ENCODE results near the gene C17orf75.

The C17orf75 gene

DNA sequence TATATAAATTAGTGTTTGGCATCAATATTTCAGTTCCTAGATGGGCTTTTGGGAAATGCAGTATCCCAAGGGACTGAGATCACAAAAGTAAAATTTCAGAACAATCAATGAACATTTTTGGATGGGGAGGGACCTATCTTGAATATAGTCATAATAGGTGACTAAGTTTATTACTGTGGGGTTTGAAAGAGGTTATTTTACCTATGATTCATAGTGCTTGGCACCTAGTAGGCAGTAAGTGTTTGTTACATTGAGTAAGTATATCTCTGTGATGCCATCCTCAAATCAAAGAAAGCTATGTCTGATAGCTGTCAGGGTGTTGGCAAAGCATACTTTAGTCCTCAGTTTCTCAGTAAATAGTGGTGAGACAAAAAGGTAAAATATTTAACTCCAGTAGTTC lies 44.9 kb upstream of the C17orf75 start:
- Histone ChIP-seq H3F3A (ENCODE audit: low read depth) (peaks cover 7% of the 10 kb centered on the region; the same call in 1 of the 2 replicates), H3K4me1 (ENCODE audit: insufficient read depth, low read length, poor library complexity, severe bottlenecking) (no peaks in the 10 kb centered on the region), H2AFZ (ENCODE audit: low read length) (no peak overlapping the region), H3K9me2 (replicated peaks; ENCODE audit: low read depth, low read length) (no peaks in the 10 kb centered on the region), H4K20me1 (ENCODE audit: insufficient read depth, low read length, poor library complexity, severe bottlenecking) (peaks cover 7% of the 10 kb centered on the region), H3K4me3 (ENCODE audit: low read length, poor library complexity, severe bottlenecking) (no peak overlapping the region), H3K27me3 (ENCODE audit: insufficient read depth, low read length, poor library complexity, severe bottlenecking) (no peaks in the 10 kb centered on the region), H3K9me3 (ENCODE audit: insufficient read depth, low read depth, low read length) (no peaks in the 10 kb centered on the region), H3K9ac (ENCODE audit: low read depth, low read length, poor library complexity, severe bottlenecking) (no peak overlapping the region), H3K4me2 (ENCODE audit: low read depth, low read length, poor library complexity, severe bottlenecking) (no peak overlapping the region), H3K36me3 (ENCODE audit: insufficient read depth, low read length) (peaks cover 16% of the 10 kb centered on the region; the same call in 1 of the 2 replicates), H3K79me2 (ENCODE audit: insufficient read depth, low read length) (no peaks in the 10 kb centered on the region)
- TF ChIP-seq CTCF (conservative IDR thresholded peaks at IDR 0.05; ENCODE audit: low read length) (no peak), EZH2phosphoT487 (IDR thresholded peaks at IDR 0.05; ENCODE audit: borderline replicate concordance) (no peak)

DNA sequence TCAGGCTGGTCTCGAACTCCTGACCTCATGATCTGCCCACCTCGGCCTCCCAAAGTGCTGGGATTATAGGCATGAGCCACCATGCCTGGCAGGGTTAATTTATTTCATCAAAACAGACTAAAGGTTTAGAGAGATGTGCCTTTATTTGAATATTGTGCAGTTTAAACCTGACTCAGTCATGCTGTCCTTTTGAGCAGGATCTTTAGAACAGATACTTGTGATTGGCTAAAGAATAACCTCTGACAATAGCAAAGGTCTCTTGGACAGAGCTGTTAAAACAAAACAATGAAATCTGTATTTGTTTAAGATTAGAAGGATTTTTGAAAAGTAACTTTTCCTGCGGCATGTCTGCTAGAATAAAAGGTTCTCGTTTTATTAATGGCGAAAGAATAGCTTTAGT lies 44.0 kb upstream of the C17orf75 start:
- Histone ChIP-seq H3F3A (ENCODE audit: low read depth) (peaks cover 7% of the 10 kb centered on the region; the same call in 1 of the 2 replicates), H4K20me1 (ENCODE audit: insufficient read depth, low read length, poor library complexity, severe bottlenecking) (peaks cover 12% of the 10 kb centered on the region), H3K36me3 (ENCODE audit: insufficient read depth, low read length) (peaks cover 23% of the 10 kb centered on the region; the same call in 1 of the 2 replicates)

GRCh38 chr17:32385121-32385520 lies 43.1 kb upstream of the C17orf75 start:
- TF ChIP-seq EZH2phosphoT487 (IDR thresholded peaks at IDR 0.05; ENCODE audit: borderline replicate concordance) = no peak
- TF ChIP-seq CTCF (conservative IDR thresholded peaks at IDR 0.05; ENCODE audit: low read length) = no peak
- H4K20me1 ChIP-seq (ENCODE audit: insufficient read depth, low read length, poor library complexity, severe bottlenecking) = peaks cover 14% of the 10 kb centered on the region

More for the DNA sequence above, 44.0 kb upstream of the C17orf75 start:
- Histone ChIP-seq H3K4me2 (ENCODE audit: low read depth, low read length, poor library complexity, severe bottlenecking) (no peak overlapping the region), H3K27me3 (ENCODE audit: insufficient read depth, low read length, poor library complexity, severe bottlenecking) (no peaks in the 10 kb centered on the region), H3K79me2 (ENCODE audit: insufficient read depth, low read length) (no peaks in the 10 kb centered on the region), H3K9ac (ENCODE audit: low read depth, low read length, poor library complexity, severe bottlenecking) (no peak overlapping the region), H2AFZ (ENCODE audit: low read length) (no peak overlapping the region), H3K4me1 (ENCODE audit: insufficient read depth, low read length, poor library complexity, severe bottlenecking) (no peaks in the 10 kb centered on the region), H3K9me3 (ENCODE audit: insufficient read depth, low read depth, low read length) (no peaks in the 10 kb centered on the region), H3K4me3 (ENCODE audit: low read length, poor library complexity, severe bottlenecking) (no peak overlapping the region), H3K9me2 (replicated peaks; ENCODE audit: low read depth, low read length) (no peaks in the 10 kb centered on the region)
- no peak for TF ChIP-seq EZH2phosphoT487 (IDR thresholded peaks at IDR 0.05; ENCODE audit: borderline replicate concordance)

GRCh38 chr17:32383926-32384434 lies 42.0 kb upstream of the C17orf75 start:
- H3K4me1 ChIP-seq (ENCODE audit: insufficient read depth, low read length, poor library complexity, severe bottlenecking) = no peaks in the 10 kb centered on the region
- H3K36me3 ChIP-seq (ENCODE audit: insufficient read depth, low read length) = peaks cover 41% of the 10 kb centered on the region; the same call in 1 of the 2 replicates

More at GRCh38 chr17:32385121-32385520, 43.1 kb upstream of the C17orf75 start:
- H3K27me3 ChIP-seq (ENCODE audit: insufficient read depth, low read length, poor library complexity, severe bottlenecking) = no peaks in the 10 kb centered on the region
- no peaks in the 10 kb centered on the region for H3K9me2 ChIP-seq (replicated peaks; ENCODE audit: low read depth, low read length)
- H3K9me3 ChIP-seq (ENCODE audit: insufficient read depth, low read depth, low read length) = no peaks in the 10 kb centered on the region
- peaks cover 7% of the 10 kb centered on the region; the same call in 1 of the 2 replicates for H3F3A ChIP-seq (ENCODE audit: low read depth)
- no peak overlapping the region for H3K4me2 ChIP-seq (ENCODE audit: low read depth, low read length, poor library complexity, severe bottlenecking)
- H3K79me2 ChIP-seq (ENCODE audit: insufficient read depth, low read length) = no peaks in the 10 kb centered on the region
- no peak overlapping the region for H3K4me3 ChIP-seq (ENCODE audit: low read length, poor library complexity, severe bottlenecking)
- H2AFZ ChIP-seq (ENCODE audit: low read length) = no peak overlapping the region
- H3K36me3 ChIP-seq (ENCODE audit: insufficient read depth, low read length) = peaks cover 31% of the 10 kb centered on the region; the same call in 1 of the 2 replicates
- H3K9ac ChIP-seq (ENCODE audit: low read depth, low read length, poor library complexity, severe bottlenecking) = no peak overlapping the region
- H3K4me1 ChIP-seq (ENCODE audit: insufficient read depth, low read length, poor library complexity, severe bottlenecking) = no peaks in the 10 kb centered on the region

More at GRCh38 chr17:32383926-32384434, 42.0 kb upstream of the C17orf75 start:
- H3K9ac ChIP-seq (ENCODE audit: low read depth, low read length, poor library complexity, severe bottlenecking) = no peak overlapping the region
- no peak overlapping the region for H3K4me2 ChIP-seq (ENCODE audit: low read depth, low read length, poor library complexity, severe bottlenecking)
- no peaks in the 10 kb centered on the region for H3K9me2 ChIP-seq (replicated peaks; ENCODE audit: low read depth, low read length)
- H3K9me3 ChIP-seq (ENCODE audit: insufficient read depth, low read depth, low read length) = no peaks in the 10 kb centered on the region
- H2AFZ ChIP-seq (ENCODE audit: low read length) = no peak overlapping the region
- H4K20me1 ChIP-seq (ENCODE audit: insufficient read depth, low read length, poor library complexity, severe bottlenecking) = peaks cover 17% of the 10 kb centered on the region
- no peaks in the 10 kb centered on the region for H3K79me2 ChIP-seq (ENCODE audit: insufficient read depth, low read length)
- H3K27me3 ChIP-seq (ENCODE audit: insufficient read depth, low read length, poor library complexity, severe bottlenecking) = no peaks in the 10 kb centered on the region
- TF ChIP-seq CTCF (conservative IDR thresholded peaks at IDR 0.05; ENCODE audit: low read length) (no peak), EZH2phosphoT487 (IDR thresholded peaks at IDR 0.05; ENCODE audit: borderline replicate concordance) (no peak)
- no peak overlapping the region for H3K4me3 ChIP-seq (ENCODE audit: low read length, poor library complexity, severe bottlenecking)
- H3F3A ChIP-seq (ENCODE audit: low read depth) = peaks cover 7% of the 10 kb centered on the region; the same call in 1 of the 2 replicates

All from Loucy (cell line).